HG02973 (cell line): ENCODE results near the gene VGLL3.
"Not testable (repeated sequence)": the region's sequence is repeated elsewhere in the genome, so short reads cannot be mapped to it uniquely, and the experiment has no call there.

Experiments used
- ATAC-seq: cut with Tn5 transposase; IDR thresholded peaks from one replicate; pipeline ENCODE4 v1.9.1; 2021; ENCODE audit warnings: moderate library complexity; ENCODE audit not compliant: unreplicated experiment

The VGLL3 gene, protein sequence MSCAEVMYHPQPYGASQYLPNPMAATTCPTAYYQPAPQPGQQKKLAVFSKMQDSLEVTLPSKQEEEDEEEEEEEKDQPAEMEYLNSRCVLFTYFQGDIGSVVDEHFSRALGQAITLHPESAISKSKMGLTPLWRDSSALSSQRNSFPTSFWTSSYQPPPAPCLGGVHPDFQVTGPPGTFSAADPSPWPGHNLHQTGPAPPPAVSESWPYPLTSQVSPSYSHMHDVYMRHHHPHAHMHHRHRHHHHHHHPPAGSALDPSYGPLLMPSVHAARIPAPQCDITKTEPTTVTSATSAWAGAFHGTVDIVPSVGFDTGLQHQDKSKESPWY

DNA sequence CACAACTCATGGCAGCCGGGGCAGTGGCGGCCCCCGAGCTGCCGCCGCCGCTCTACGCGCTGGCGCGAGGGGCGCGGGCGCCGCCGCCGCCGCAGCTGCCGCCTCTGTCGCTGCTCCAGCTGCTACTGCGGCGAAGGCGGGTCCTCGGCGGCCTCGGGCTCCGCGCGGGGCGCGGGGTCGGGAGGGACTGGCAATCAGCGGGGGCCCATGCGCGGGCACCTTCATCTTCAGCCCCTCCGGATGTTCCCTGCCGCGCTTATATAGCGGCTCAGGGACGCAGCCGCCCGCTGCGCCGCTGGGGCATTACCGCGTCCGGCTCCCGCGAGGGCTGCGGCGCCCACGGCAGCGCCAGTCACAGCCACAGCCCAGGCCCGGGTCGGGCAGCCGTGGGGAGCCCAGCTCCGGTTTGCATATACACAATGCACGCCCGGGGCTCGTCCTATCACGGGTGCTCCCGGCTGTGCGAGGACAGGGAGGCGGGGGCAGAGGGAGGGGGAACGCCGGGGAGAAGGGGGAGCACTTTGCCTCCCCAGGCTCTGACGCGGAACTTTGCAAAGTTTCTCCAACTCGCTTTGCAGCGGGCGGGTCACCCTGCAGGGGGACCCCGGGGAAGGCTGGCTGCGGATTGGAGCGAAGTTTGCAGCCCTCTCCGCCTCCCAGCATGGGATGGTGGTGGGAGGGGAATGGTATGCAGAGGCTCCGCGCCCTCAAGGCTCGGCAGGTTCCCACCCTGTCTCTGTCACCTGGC, at the start of gene VGLL3:
VGLL3 (minus strand) TSS at position 416 of the 748 bp plus-strand sequence; CDS start at position 10, 406 bp downstream.
- ATAC-seq = no peak

DNA sequence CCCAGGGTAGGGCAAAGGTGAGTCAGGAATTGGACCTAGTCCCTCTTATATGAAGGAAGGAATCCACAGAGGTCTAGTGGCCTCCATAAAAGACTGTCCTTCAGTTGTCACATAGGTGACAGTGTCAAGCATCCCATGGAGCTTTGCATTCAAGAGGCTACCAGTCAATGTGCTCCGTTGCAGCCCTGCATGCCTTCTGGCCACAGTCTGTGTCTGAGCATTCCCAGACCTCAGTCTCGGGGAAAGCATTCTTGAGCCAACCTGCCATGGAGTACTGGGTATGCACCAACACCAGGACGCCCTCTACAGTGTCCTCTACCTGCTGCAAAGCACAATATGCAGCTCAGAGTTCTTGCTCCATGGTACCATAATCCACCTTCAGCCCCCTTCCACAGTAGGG, 46.7 kb upstream of the VGLL3 start:
- no peak for ATAC-seq

DNA sequence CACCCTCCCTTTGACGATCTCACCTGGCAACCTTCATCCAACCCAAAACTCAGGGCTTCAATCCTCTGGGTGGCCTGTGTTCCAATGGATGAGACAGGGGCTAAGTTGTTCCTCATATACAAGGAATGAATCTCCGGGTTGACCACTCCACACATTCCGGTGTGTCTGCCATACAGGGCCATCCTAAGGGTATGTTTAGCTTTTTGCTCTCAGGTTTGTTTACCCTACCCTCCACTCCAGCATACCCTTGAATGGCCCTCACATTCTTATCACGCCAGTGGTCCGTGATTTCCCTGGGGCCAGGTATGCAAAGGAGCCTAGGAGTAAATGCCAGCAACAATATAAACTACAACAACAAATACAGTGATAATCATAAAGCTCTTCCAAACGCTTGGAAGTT, 45.7 kb upstream of the VGLL3 start:
- ATAC-seq = no peak

DNA sequence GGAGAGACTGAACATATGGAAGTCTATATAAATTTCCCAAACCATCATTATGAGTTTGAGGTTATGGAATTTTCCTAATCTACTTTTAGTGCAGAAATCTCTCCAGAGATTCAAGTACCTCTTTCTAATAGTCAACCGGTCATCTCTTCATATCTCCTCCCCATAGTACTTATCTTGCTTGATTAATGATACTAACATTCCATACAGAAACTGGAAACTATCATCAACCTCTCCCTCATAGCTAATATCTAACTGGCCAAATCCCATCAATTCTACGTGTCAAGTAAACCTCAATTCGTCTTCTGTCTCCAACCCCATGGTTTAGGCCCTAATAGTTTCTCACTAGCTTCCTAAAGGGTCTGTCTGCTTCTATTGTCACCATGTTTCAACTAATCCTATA, 44.4 kb upstream of the VGLL3 start:
- ATAC-seq = no peak

DNA sequence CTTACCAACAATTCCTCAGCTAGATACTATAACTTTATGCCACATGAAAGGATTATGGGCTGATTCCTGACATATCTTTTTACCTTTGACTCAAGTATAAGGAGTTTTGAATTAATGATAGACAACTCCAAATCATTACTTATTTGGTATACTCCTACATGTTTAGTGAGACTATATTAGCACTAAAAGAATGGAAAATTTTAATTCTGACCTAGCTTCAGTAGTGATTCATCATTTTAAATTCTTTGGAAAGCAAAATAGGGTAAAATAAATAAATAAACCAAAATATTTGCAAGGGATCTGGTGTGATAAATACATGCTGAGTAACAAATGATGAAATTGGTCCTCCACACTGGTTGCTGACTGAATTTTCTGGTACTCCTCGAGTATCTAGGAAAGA, 42.3 kb upstream of the VGLL3 start:
- no peak for ATAC-seq

DNA sequence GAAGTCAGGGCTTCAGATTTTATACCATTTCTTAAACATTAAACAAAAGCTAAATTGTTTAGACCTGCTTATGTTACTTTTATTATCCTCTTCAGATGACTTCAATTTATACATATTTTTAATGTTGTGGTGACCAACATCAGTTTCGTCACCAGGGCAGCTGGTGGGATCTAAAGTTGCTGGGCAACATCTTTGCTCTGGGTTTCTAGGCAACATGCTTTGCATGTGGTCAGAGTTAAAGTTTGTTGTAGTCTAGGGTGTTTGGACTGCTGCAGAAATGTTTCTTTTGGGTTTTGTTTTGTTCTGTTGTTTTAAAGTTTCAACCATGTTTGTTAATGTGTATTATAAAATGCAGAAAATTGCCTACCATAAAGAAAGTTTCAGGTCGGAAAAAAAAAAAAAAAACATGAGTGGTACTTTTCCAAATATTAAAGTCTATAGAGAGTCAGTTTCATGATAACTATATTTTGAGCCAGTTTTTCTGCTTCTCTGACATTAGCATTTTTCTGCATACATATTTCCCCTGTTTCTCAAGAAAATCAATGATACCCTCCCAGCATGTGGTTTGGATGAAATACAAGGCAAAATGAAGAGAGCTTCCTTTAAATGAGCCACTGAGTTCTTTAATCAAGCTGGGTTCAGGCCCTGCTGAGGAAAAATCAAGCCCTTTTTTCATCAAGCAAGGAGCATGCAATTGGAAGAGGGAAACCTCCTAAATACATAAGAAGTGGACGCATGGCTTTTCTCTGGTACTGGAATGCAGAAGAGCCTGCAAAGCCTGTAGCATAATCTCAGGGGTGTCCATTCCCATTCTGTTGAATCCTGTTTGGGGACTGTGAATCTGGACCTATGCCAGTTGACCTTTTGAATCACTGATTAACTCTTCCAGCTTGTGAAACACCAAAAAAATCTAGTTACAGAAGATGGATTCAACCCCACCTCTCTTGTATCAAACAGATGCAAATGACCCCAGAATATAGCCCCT, 35.0 kb upstream of the VGLL3 start:
- ATAC-seq = no peak

DNA sequence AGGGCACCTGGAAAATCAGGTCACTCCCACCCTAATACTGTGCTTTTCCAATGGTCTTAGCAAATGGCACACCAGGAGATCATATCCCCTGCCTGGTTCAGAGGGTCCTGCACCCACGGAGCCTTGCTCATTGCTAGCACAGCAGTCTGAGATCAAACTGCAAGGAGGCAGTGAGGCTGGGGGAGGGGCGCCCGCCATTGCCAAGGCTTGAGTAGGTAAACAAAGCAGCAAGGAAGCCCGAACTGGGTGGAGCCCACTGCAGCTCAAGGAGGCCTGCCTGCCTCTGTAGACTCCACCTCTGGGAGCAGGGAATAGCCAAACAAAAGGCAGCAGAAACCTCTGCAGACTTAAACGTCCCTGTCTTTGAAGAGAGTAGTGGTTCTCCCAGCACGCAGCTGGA, 26.4 kb upstream of the VGLL3 start:
- not testable (repeated sequence) for ATAC-seq

DNA sequence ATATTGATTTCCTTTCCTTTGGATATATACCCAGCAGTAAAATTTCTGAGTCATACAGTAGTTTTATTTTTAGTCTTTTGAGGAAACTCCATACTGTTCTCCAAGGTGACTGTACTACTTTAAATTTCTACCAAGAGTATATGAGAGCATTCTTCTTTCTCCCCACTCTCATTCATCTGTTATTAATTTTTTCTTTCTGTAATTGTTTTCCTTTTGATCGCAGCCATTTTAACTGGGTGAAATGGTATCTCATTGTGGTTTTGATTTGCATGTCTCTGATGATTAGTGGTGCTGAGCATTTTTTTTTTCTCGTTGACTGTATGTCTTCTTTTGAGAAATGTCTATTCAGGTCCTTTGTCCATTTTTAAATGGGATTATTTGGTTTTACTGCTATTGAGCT, 18.3 kb upstream of the VGLL3 start:
- ATAC-seq = no peak

DNA sequence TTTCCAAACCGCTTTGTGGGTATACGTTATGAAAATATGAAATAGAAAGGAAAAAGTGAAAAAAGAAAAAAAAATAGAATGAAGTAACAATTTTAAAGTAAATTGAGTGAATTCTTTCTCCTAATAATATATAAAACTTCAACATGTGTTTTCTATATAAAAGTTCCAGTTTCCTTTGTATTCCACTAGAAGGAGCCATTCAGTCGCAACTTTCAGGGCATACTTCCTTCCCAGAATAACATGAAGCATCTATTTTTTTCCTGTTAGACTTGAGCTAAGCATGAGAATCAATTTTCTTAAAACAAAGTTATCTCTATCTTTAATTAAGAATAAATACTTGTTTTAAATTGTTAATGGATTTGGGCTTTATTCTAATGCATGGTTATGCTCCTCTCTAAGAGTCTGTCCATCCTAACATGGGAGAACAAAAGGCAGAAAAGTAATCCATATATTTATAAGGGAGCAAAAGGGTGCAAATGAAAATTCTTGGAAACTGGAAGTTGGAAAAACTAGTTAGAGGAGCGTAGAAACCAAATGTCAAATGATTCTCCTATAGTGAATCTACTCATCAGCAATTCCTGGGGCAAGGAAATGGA, 16.0 kb upstream of the VGLL3 start:
- no peak for ATAC-seq

DNA sequence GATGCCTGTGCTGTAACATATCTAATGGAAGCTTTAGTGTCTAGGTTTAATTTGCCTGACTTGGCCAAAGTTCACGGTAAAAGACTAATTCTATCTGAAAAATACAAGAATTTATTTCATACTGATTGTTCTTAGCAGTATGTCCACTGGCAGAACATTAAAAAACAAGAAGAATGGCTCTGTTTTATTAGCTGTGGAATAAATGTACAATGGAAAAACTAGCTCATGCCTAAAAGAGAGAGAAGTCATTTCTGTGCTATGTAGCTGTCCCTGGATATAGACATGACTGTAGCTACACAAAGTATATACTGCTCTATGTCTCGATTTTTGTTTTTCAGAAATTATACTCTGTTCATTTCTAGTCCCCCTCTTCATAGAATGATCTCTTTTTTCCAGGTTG, 13.9 kb upstream of the VGLL3 start:
- ATAC-seq = no peak

DNA sequence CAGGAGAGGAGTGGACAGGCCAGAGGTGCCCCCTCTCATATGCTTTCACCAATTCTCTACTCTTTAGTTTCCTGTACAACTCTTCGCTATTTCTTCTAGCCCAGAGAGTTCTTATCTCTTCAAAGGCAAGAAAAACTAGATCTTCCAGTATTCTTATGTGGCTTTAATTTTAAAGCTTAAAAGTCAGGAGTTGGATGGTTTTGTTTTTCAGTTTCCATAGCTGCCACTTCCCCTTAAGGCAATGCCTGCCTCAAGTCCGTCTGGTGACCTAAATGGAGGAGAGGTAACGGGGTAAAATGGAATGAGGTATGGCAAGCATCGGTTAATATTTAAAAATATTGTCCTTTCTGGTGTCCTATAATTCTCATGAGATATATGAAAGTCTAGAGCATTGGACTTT, 11.4 kb upstream of the VGLL3 start:
- no peak for ATAC-seq

DNA sequence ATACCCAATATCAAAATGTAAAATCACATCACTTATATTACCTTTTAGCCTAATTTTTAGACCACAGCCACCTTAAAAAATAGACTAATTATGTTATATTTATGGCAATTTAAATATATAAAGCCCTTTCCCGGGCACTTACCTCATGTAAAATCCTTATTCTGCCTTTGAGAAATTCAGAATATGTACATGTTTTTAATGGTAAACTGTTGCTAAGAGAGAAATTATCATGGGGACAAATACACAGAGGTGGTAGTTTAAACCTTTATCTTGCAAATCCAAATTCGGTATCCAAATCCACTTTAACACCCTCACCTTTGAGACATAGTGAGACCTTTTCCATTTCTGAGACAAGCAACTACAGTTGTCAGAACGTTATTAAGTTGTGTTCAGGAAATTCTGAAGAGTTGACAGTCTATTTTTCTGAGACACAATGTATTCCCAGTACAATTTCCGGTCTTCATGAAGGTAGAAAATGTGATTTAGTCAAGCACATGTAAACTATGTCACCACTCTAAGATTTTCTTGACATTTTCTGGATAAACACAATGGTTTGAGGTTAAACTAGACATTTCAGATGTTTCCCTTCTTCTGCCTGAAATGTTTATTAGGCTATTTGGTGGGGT, 10.6 kb upstream of the VGLL3 start:
- no peak for ATAC-seq

DNA sequence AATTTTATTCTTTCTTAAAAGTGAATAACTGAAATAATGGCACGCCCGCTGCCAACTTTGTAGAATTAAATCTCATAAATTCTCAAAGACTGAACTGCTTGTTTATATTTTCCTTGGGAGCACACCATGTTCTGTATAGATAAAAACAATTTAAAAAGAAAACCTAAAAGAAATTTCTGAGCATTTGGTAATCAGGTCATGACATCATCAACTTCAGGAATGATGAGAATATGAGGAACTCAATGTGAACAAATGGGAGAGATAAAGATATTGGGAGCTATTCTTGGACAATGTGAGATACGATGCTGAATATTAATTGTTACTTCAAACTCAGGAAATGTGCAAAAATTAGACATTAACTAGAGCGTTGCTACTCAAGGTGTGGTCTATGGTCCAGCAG, 10.0 kb upstream of the VGLL3 start:
- ATAC-seq = no peak

DNA sequence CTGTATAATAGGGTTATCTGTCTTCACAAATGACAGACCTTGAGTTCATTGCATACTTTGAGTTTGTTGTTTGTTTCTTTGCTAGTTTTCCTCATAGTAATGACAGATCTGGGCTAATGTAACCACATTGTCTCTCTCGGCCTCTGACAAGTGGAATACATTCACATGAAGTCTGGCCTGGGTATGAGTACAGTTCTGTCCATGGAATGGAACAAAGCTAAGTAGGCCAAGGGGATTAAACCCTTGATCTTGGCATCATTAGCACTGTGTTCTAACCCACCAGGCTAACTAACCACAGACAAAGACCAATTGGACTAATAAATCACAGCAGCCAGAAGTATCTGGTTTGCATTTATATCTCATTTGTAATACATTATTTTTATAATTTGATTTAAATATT, 7.6 kb upstream of the VGLL3 start:
- ATAC-seq = no peak

DNA sequence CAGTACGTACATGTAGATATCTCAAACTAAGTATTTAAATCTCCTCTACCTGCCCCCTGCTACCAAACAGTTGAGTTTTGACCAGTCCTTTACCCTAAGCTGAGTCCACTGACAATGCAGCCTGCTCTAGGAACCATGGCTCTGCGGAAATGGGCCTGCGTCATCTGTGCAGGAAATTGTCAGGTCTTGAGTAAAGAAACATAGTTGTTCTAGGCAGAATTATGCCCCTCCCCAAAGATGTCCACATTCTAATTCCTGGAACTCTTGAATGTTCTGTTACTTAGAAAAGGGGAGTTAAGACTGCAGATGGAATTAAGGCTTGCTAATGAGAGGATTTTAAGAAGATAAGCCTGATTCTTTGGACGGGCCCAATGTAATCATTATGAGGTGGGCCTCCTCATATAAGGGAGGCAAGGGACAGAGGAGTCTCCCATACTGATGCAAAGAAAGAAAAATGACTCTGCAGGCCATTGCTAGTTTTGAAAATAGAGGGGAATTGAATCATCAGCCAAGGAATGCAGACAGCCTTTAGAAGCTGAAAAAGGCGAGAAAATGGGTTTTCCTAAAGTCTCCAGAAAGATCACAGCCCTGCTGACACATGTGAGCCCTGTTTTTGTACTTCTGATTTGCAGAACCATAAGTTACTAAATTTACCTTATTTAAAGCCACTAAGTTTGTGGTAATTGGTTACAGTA, 5.5 kb upstream of the VGLL3 start:
- ATAC-seq = no peak

DNA sequence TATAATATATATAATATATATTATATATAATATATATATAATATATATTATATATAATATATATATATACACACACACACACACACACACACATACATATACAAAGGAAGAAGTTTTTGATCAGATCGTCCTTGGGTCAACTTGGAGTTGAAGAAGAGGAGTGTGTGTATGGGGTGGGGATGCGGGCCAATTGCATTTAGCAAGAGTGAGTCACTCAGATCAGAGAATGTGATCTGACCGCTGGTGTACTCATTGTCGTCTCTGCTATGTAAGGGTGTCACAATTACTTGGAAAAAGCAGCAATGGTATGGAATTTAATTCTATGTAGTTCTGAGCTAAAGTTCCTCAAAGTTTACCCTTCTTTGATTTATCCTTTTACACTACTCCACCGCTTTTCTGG, 4.6 kb upstream of the VGLL3 start:
- no peak for ATAC-seq

DNA sequence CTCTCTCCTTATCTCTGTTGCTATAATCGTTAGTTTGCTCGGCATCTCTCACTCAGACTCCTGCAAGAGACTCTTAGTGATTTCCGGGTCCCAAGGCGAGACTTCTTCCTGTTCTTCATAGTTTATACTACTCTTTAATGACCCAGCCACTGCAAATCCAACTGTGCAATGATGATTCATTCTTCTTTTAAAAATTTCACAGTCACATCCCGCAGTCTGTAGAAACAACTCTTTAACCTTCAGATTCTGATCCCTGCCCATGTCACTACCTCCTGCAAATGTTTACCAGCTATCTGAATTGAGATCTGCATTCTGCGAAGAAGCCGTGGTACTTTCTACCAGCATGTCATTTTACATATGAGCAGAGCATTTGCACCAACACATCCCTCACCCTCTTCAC, 2.8 kb upstream of the VGLL3 start:
- ATAC-seq = no peak

DNA sequence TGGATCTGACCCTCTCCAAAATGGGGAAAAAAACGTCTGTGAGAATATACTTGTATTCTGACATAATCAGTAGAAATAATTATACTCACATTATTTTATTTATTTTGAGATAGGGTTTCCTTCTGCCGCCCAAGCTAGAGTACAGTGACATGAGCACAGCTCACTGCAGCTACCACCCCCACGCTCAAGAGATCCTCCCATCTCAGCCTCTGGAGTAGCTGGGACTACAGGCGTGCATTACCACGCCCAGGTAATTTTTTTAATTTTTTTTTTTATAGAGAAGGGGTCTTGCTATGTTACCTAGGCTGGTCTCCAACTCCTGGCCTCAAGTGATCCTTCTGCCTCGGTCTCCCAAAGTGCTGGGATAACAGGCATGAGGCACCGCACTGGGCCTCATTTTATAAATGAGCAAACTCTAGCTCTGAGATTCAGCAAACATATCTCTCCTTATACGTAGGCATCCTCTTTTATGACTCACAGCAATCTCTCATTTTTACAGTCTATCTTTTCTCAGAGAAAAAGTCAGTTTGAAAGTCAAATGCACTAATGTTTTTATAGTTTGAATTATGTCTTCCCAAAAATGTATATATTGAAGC, 989 bp upstream of the VGLL3 start:
- ATAC-seq = no peak

DNA sequence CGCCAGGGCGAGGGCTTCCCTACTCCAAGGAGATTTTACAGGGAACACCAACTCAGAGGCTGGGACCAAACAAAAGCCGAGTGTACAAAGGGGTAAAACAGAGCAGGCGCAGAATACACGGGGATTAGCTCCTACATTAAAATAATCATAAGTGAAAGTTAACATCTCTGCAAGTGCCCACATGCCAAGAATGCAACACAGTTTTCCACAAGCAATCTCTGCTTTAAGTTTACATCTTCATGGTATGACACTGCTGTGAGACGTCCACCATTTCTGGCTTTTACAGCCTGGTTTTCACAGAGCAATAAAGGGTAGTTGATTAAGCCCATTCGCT, 500 bp upstream of the VGLL3 start:
- no peak for ATAC-seq
